ENCODE measurements around the gene ALPK1.

GRCh38 chr4:112473985-112474384 is 176.8 kb downstream of the ALPK1 start:
- no peak for TF ChIP-seq TCF7L2 (IDR thresholded peaks at IDR 0.05; ENCODE audit: borderline replicate concordance, low read depth, low read length)
- TF ChIP-seq BCL11A (tag by site-specific recombination; IDR thresholded peaks at IDR 0.05; ENCODE audit: low read depth), result no peak
- TF ChIP-seq REPIN1 (tag by site-specific recombination; IDR thresholded peaks at IDR 0.05; ENCODE audit: low read depth), result no peak
- TF ChIP-seq ZNF621 (tag by site-specific recombination; IDR thresholded peaks at IDR 0.05), result no peak
- TF ChIP-seq CTCF (tag by site-specific recombination; IDR thresholded peaks at IDR 0.05), result no peak
- no peak for TF ChIP-seq ZFP37 (tag by site-specific recombination; IDR thresholded peaks at IDR 0.05)
- TF ChIP-seq ZNF302 (tag by site-specific recombination; IDR thresholded peaks at IDR 0.05; ENCODE audit: low read depth), result no peak
- no peak for TF ChIP-seq ZSCAN23 (tag by site-specific recombination; IDR thresholded peaks at IDR 0.05)
- no peak for TF ChIP-seq ZNF10 (tag by site-specific recombination; IDR thresholded peaks at IDR 0.05)
- no peak for TF ChIP-seq ZNF138 (tag by site-specific recombination; IDR thresholded peaks at IDR 0.05; ENCODE audit: borderline replicate concordance)
- no peak for TF ChIP-seq EGR2 (tag by site-specific recombination; IDR thresholded peaks at IDR 0.05; ENCODE audit: low read depth)
- TF ChIP-seq, protein P1, sequence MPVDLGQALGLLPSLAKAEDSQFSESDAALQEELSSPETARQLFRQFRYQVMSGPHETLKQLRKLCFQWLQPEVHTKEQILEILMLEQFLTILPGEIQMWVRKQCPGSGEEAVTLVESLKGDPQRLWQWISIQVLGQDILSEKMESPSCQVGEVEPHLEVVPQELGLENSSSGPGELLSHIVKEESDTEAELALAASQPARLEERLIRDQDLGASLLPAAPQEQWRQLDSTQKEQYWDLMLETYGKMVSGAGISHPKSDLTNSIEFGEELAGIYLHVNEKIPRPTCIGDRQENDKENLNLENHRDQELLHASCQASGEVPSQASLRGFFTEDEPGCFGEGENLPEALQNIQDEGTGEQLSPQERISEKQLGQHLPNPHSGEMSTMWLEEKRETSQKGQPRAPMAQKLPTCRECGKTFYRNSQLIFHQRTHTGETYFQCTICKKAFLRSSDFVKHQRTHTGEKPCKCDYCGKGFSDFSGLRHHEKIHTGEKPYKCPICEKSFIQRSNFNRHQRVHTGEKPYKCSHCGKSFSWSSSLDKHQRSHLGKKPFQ (tag by site-specific recombination; IDR thresholded peaks at IDR 0.05), result no peak
- no peak for TF ChIP-seq ZNF571 (tag by site-specific recombination; IDR thresholded peaks at IDR 0.05)
- TF ChIP-seq SETDB1 (IDR thresholded peaks at IDR 0.05; ENCODE audit: insufficient read length, low read length), result no peak
